GM21360 (cell line): ENCODE measurements around the gene ELL.

Experiments used
- ATAC-seq: cut with Tn5 transposase; IDR thresholded peaks from one replicate; pipeline ENCODE4 v1.9.1; 2021; ENCODE audit warnings: mild to moderate bottlenecking, moderate library complexity; ENCODE audit not compliant: unreplicated experiment

ELL gene

DNA sequence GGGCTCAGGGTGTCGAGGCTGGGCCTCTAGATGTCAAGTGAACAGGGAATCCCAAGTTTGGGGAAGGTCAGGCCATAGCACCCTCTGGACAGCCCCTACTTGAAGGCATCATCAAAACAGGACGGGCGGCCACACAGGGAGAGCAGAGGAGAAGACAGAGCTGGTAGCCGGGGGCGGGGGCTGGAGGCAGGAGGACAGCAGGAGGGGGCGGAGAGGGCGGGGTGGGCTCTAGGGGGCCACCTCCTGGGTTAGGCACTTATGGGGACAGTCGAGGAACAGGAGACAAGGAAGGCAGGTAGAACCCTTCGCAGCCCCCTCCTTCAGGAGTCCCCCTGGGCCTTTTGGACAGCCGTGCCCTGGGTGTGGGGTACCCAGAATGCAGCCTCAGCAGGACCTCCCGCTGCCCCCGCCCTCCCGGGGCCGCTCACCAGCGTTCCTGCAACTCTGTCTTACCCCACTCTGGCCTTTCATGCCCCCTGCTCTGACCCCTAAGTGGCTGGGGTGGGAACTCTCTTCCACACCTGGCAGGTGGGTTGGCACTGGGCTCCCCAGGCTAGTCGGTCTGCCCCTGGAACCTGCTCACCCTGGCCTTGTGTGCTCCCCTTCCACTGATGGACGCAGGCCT, 96.9 kb downstream of the ELL start:
- ATAC-seq = no peak

DNA sequence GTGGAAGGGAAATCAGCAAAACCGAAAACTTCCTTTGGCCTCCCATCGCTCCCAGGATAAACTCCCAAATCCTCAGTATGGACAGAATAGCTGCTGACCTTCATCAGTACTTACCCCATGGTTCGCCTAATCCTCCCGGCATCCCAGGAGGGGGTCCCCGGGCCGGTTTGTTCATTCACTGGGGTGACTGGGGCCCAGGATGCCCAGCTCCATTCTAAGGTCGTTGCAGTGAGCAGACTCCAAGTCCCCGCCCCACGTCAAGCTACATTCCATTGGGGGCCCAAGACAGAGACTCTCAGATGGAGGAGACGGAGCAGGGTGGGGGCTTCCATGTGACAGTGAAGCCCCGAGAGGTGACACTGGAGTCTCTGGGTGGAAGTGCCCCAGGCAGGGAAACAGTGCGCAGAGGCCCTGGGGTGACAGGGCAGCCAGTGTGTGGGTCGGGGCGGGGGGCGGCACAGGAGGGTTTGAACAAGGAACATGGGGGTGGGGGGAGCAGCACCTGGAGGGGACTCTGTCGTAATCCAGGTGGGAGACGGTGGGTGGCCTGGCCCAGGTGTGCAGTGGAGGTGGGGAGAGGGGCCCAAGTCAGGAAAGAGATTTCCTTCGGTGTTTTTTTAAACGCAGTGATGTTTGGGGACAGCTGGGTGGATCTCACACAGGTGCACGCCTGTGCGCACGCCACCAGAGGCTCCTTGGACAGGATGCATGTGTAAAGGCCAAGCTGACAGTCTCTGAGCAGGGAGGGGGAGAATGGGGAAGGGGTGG, 97.6 kb downstream of the ELL start:
- no peak for ATAC-seq

DNA sequence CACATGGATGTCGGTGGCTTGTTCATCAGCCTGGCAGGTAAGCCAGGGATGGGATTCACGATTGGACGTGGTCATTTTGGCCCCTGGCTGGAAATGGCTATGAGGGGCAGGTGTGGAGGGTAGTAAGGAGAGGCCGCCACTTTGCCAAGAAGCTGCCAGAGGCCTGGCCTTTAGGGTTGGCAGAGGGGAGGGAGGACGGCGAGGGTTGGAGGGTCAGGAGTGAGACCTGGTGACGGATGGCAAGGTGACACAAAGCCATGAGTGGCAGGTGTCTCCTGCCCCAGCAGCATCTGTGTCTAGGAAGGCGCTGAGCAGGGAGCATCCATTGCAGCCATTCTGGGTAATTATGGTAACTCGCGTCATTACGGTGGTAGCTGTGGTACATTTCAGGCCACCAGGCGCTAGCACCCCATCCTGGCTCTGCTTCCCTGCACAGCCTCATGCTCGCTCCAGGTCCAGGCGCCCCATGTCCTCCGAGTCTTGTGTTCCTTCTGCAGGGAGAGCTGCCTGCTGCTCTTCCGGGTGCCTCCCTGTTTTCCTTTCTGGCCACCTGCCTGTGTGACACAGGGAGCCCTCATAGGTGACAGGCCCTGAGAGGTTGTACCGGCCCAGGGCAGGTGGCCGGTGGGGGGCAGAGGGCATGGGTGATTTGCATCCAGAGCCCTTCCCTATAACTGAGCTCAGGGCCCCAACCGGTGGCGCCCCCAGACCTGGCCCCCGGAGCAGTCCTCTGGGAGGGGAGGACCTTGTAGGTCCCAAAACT, 98.4 kb downstream of the ELL start:
- ATAC-seq = no peak

DNA sequence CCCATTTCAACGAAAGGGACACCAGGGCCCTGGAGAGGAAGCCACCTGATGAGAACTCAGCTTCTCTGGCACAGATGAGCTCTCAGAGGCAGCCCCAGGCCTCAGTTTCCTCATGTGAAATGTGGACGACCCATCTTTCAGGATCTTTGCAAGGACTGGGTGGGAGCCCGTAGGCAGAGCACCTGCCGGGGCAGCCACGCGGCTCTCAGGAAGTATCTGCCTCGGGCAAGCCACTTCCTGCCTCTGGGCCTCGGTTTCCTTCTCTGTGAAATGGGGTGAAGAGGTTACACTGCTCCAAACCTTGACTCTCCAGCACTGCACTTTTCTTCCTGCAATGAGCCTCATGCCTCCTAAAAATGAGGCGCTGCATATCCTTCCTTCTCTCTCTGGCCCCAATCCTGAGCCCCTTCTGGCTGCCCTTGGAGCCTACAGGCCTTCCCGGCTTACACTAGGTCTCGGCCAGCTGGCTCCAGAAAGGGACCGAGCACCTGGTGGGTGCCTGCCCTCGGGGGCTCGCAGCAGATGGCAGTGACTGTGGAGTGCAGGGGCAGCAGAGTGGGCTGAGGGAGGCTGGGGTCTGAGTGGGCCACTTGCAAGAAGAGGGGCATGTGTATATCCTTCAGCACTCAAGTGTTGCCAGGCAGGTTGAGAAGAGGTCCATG, 99.2 kb downstream of the ELL start:
- ATAC-seq = no peak

- ATAC-seq = no peak
These were observed 100.4 kb downstream of the ELL start for GRCh38 chr19:18421371-18421959.

DNA sequence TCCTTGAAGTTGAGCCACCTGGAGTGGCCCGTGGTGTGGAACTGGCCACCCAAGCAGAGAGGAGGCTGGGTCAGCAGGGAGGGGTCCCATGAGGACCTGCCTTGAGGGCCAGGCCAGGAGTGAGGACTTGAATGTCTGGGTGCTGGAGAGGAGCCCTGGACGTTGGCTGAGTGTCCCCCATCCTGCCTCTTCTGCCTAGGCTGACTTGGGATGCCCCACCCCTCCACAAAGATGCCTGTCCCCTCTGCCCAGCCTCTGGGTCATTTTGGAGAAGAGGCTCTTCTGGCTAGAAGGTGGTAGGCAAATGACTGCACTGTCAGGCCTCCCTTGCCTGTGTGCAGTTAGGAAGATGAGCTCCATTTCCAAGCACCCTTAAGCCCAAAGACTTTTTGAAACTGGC, 100.9 kb downstream of the ELL start:
- no peak for ATAC-seq

DNA sequence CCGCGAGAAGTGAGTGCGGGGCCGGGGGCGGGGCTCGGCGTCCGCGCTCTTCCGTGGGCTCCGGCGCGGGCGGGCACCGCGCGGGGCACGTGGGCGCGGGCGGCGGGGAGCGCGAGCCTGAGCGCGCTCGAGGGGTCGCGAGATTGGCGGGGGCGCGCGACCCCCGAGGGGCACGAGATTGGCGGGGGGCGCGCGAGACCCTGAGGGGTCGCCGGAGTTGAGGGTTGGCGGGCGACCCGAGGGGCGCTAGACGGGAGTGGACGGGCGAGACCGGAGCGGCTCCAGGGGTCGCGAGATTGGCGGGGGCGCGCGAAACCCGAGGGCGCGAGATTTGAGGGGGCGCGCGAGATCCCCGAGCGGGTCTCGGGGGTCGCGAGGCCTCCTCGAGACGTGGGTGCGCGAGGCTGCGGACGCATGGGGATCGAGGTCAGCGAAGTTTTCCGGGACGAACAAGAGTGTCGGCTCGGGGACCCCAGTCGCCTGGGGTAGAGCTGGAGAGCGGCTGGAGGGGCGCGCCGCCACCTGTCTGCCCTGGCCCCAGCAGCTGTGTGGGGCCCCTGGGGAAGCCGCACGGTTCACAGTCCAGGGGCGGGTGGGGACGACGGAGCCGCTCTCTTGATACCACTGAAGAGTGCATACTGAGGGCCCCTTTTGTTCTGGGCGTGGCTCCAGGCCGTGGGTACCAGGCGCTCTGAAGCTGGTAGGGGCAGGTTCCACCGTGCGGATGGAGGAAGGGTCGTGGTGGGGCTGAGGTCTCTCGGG, 102.0 kb downstream of the ELL start:
- no peak for ATAC-seq

DNA sequence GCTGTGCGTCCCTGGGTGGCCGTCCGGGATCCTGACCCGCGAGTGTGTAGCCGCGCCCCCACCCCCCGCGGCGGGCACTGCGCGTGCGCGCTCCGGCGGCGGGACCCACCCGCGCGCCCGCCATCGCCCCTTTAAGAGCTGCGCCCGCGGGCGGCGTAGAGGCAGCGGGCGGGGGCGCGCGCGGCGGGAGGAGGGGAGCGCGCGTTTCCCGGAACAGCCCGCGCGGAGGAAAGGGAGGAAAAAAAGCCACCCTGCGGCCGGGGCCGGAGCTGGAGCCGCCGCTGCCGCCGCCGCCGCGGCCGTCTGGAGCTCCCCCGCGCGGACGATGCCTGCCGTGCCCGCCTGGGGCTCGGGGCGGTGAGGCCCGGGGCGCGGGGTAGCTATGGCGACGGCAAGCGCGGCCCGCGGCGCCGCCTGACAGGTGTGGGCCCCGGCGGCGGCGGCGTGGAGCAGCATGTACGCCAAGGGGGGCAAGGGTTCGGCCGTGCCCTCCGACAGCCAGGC, 102.6 kb downstream of the ELL start, which contains the start of gene SSBP4:
Gene SSBP4 (plus strand): TSS at position 204 of the 504 bp plus-strand sequence. CDS start 251 bp downstream, at position 455.
- ATAC-seq = no peak

- ATAC-seq = no peak
These were observed 103.2 kb downstream of the ELL start for GRCh38 chr19:18418483-18419194.

DNA sequence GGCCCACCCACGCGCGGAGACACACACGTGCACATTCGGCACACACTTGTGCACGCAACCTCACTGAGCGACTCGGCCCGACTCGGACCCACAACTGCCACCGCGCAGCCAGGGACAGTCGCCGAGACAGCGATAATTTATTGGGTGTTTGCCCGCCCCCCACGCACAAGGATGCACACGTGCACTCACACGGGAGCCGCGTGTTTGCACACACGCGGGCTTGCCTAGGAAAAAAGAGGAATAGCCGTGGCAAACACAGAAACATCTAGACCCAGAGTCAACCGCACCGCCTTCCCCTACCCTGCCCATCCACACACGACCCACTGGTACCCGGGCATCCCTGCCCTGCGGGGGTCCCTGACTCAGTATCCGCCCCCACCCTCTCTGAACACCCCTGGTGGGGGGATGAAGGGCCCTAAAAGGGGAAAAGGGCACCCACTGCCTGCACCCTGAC, 103.8 kb downstream of the ELL start:
- ATAC-seq = no peak

- no peak for ATAC-seq
These were observed 104.4 kb downstream of the ELL start for GRCh38 chr19:18417250-18418028.

- ATAC-seq = no peak
These were observed 105.1 kb downstream of the ELL start for GRCh38 chr19:18416778-18417249.

GRCh38 chr19:18415178-18415867, 106.5 kb downstream of the ELL start:
- no peak for ATAC-seq

- ATAC-seq = no peak
These were observed 107.2 kb downstream of the ELL start for GRCh38 chr19:18414504-18415177.

DNA sequence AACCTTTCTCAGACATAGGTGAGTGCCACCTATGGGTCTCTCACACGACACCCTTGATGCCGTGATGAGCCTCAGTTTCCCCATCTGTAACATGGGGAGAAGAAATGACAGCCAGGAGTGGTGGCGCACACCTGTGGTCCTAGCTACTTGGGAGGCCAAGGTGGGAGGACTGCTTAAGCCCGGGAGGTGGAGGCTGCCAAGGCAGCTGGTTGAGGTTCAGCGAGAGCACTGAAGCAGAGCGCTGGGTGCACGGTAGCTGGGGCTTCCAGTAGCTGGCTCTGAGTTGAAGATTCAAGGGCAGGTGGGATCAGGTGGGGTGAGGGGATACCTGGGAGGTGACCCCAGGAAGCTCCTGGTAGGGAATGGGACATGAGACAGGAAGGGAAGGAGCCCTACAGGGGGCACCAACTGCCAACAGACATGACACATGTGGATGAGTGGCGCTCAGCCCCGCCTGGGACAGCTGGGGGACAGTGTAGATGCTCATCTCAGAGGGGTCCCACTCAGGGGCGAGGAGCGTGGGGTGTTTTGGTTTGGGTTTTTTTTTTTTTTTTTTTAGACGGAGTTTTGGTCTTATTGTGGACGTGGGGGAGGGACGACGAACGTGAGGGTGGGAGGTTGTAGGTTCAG, 109.1 kb downstream of the ELL start:
- ATAC-seq = no peak

- no peak for ATAC-seq
These were observed 113.8 kb downstream of the ELL start for GRCh38 chr19:18408053-18408476.

DNA sequence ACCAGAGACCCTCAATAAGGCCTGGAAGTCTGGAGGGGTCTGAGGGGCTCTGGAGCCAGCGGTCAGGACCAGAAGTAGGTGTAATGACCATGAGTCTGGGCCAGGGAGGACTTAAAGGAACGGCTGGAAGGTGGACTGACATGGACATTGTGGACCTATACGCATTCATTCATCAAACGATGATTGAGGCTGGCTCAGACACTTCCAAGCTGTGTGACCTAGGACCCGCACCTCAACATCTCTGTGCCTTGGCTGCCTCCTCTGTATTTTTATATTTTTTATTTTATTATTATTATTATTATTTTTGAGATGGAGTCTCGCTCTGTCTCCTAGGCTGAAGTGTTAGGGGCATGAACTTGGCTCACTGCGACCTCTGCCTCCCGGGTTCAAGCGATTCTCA, 115.1 kb downstream of the ELL start:
- ATAC-seq = no peak
